ENCODE data around the gene MC3R.
"Not testable (repeated sequence)": the region's sequence is repeated elsewhere in the genome, so short reads cannot be mapped to it uniquely, and the experiment has no call there.

MC3R gene

DNA sequence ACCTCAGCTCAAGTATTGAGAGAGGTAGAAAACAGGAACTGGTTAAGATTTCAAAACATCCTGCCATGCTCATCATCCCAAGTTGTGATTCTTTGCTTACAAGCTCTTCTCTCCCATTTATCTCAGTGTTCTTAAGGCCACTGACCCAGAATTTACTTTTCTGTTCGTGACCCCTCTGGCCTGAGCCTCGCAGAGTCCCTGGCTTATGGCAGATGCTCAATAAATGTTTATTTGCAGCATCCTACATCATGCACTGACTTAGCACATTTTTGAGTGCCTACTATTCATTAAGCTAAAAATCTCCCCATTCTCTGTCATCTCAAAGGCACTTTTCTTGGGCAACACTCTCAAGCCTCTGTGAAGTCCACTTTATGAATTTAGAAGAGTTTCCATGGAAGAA, 33.4 kb upstream of the MC3R start:
- no peaks in the 10 kb centered on the region for H3K4me1 ChIP-seq (ENCODE audit: control insufficient read depth, insufficient read depth, low read length)
- no peak overlapping the region for H3K4me3 ChIP-seq (ENCODE audit: insufficient read depth, low read depth, low read length)
- no peaks in the 10 kb centered on the region for H3K36me3 ChIP-seq (ENCODE audit: control insufficient read depth, insufficient read depth, low read length)
- no peaks in the 10 kb centered on the region for H3K27me3 ChIP-seq (ENCODE audit: control insufficient read depth, insufficient read depth, low read length, poor library complexity, severe bottlenecking)
- WGBS, 2 experiments, result 58 to 70% methylated on average over 1 of the region's 2 CpGs
- H3K27ac ChIP-seq (ENCODE audit: insufficient read depth, low read depth, low read length, poor library complexity, severe bottlenecking), result no peak overlapping the region
- H3K9me3 ChIP-seq (ENCODE audit: control insufficient read depth, low read length), result peaks cover 10% of the 10 kb centered on the region

DNA sequence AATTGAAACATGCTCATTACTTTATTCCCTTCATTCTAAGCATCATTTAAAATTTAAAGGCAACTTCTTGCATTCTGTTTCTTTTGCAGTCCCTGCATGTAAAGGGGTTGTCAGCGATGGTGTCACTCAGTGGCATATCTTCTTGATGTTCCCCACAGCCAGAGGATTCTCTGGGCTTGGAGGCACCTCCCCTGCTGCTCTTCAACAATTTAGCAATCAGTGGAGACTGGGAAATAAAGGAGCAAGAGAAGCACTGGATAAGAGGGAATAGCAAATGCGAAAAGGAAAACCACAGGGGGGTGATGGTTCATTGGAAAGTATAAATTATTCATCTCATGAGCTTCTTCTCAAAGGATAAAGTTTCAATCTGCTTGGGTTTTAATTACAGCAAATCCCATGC, 30.7 kb upstream of the MC3R start:
- Histone ChIP-seq H3K36me3 (ENCODE audit: control insufficient read depth, insufficient read depth, low read length) (no peaks in the 10 kb centered on the region), H3K27ac (ENCODE audit: insufficient read depth, low read depth, low read length, poor library complexity, severe bottlenecking) (no peak overlapping the region), H3K9me3 (ENCODE audit: control insufficient read depth, low read length) (peaks cover 15% of the 10 kb centered on the region), H3K4me3 (ENCODE audit: insufficient read depth, low read depth, low read length) (no peak overlapping the region), H3K27me3 (ENCODE audit: control insufficient read depth, insufficient read depth, low read length, poor library complexity, severe bottlenecking) (no peaks in the 10 kb centered on the region), H3K4me1 (ENCODE audit: control insufficient read depth, insufficient read depth, low read length) (no peaks in the 10 kb centered on the region)
- WGBS, 2 experiments, result 37 to 43% methylated on average over 2 of the region's 2 CpGs

DNA sequence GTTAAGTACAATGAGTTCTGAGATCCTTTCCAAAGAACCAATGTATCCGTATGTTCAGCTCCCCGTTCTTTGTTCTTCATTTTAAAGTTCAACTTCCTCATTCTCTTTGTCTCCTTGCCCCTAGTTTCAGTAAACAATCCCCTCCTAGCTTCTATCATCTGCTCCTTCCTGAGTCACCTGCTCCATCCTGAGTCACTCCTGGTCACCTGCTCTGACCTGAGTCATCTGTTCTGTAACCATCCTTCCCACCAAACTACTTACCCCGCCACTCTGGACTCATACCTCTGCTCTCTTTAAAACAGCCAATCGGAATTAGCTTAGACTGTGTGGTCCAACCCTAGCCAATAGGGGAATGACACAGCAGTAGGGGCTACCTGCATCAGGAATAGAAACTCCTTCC, 27.3 kb upstream of the MC3R start:
- 84 to 85% methylated on average over 4 of the region's 4 CpGs for WGBS, 2 experiments
- not testable (repeated sequence) for H3K27ac ChIP-seq (ENCODE audit: insufficient read depth, low read depth, low read length, poor library complexity, severe bottlenecking); H3K27me3 ChIP-seq (ENCODE audit: control insufficient read depth, insufficient read depth, low read length, poor library complexity, severe bottlenecking); H3K4me3 ChIP-seq (ENCODE audit: insufficient read depth, low read depth, low read length); H3K4me1 ChIP-seq (ENCODE audit: control insufficient read depth, insufficient read depth, low read length); H3K36me3 ChIP-seq (ENCODE audit: control insufficient read depth, insufficient read depth, low read length)
- H3K9me3 ChIP-seq (ENCODE audit: control insufficient read depth, low read length), result peaks cover 15% of the 10 kb centered on the region

DNA sequence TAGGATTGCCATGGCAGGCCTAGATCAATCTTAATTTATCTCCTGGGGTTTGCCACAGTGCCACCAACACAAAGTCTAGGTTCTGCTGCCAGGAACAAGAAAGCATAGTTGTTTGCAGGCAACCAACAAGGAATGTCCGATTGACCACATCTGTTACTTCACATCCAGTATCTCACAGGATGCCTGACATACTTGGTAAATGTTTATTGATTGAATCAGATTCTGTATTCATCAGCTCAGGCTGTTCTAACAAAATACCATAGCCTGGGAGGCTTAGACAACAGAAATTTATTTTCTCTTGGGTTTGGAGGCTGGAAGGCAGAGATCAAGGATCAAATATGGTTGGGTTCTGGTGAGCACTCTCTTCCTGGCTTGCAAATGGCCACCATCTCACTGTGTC, 26.3 kb upstream of the MC3R start:
- Histone ChIP-seq H3K36me3 (ENCODE audit: control insufficient read depth, insufficient read depth, low read length) (no peaks in the 10 kb centered on the region), H3K4me1 (ENCODE audit: control insufficient read depth, insufficient read depth, low read length) (no peaks in the 10 kb centered on the region), H3K9me3 (ENCODE audit: control insufficient read depth, low read length) (peaks cover 22% of the 10 kb centered on the region), H3K27me3 (ENCODE audit: control insufficient read depth, insufficient read depth, low read length, poor library complexity, severe bottlenecking) (no peaks in the 10 kb centered on the region), H3K27ac (ENCODE audit: insufficient read depth, low read depth, low read length, poor library complexity, severe bottlenecking) (no peak overlapping the region), H3K4me3 (ENCODE audit: insufficient read depth, low read depth, low read length) (no peak overlapping the region)
- 67 to 86% methylated on average over 1 of the region's 1 CpG for WGBS, 2 experiments

DNA sequence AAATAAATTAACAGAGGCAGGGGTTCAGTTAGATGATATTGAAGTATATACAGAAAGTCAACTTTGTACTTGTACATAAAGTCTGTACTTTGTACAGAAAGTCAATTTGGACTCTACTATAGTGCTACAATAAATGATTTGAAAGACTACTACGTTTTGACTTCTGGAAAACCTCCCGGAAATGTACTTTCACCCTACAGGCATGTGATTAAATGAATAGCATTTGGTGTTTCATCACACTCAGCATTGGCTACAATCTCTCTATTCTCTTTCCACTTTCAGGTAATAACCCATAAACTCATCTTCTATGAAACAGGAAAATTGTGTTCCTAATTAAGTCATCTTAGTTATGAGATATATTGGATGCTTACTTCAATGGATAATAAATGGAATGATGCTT, 25.6 kb upstream of the MC3R start:
- Histone ChIP-seq H3K27ac (ENCODE audit: insufficient read depth, low read depth, low read length, poor library complexity, severe bottlenecking) (no peak overlapping the region), H3K9me3 (ENCODE audit: control insufficient read depth, low read length) (peaks cover 22% of the 10 kb centered on the region), H3K4me3 (ENCODE audit: insufficient read depth, low read depth, low read length) (no peak overlapping the region), H3K27me3 (ENCODE audit: control insufficient read depth, insufficient read depth, low read length, poor library complexity, severe bottlenecking) (no peaks in the 10 kb centered on the region), H3K36me3 (ENCODE audit: control insufficient read depth, insufficient read depth, low read length) (no peaks in the 10 kb centered on the region), H3K4me1 (ENCODE audit: control insufficient read depth, insufficient read depth, low read length) (no peaks in the 10 kb centered on the region)
- 46 to 50% methylated on average over 2 of the region's 2 CpGs for WGBS, 2 experiments

DNA sequence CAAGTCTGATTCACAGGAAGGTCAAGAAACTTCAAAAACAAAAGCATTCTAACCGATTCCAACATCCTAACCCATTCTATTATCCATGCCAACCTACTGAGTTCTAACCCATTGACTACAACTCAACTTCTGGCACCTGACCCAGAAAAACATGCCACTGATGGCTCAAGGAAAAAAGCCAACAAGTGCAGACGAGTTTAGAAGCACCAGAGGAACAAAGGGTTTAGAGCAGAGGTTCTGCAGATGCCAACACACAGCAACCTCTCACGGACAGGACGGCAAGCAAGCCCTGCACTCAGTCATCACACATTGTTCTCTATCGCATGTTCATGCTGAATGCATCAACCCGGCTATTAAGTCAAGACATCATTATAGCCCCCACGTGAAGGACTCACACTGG, 25.2 kb upstream of the MC3R start:
- H3K4me1 ChIP-seq (ENCODE audit: control insufficient read depth, insufficient read depth, low read length), result no peaks in the 10 kb centered on the region
- H3K36me3 ChIP-seq (ENCODE audit: control insufficient read depth, insufficient read depth, low read length), result no peaks in the 10 kb centered on the region
- H3K27me3 ChIP-seq (ENCODE audit: control insufficient read depth, insufficient read depth, low read length, poor library complexity, severe bottlenecking), result no peaks in the 10 kb centered on the region
- H3K4me3 ChIP-seq (ENCODE audit: insufficient read depth, low read depth, low read length), result no peak overlapping the region
- H3K9me3 ChIP-seq (ENCODE audit: control insufficient read depth, low read length), result peaks cover 24% of the 10 kb centered on the region
- WGBS, 2 experiments, result 53 to 57% methylated on average over 7 of the region's 7 CpGs
- no peak overlapping the region for H3K27ac ChIP-seq (ENCODE audit: insufficient read depth, low read depth, low read length, poor library complexity, severe bottlenecking)

DNA sequence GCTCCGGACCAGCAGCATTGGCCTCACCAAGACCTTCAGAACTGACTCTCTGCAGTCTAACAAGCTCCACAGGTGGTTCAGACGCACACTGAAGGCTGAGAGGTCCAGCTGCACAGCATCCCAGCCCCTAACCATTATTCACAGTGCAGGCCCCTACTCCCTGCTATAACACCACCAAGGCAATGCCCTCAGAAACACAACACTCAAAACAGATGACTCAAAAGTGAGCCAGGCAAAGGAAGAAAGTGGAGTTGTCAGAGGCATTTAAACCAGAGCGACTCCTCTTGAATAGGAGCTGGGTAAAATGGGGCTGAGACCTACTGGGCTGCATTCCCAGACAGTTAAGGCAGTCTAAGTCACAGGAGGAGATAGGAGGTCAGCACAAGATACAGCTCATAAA, 20.5 kb upstream of the MC3R start:
- Histone ChIP-seq H3K36me3 (ENCODE audit: control insufficient read depth, insufficient read depth, low read length) (no peaks in the 10 kb centered on the region), H3K27me3 (ENCODE audit: control insufficient read depth, insufficient read depth, low read length, poor library complexity, severe bottlenecking) (no peaks in the 10 kb centered on the region), H3K4me1 (ENCODE audit: control insufficient read depth, insufficient read depth, low read length) (no peaks in the 10 kb centered on the region), H3K9me3 (ENCODE audit: control insufficient read depth, low read length) (peaks cover 18% of the 10 kb centered on the region), H3K4me3 (ENCODE audit: insufficient read depth, low read depth, low read length) (no peak overlapping the region), H3K27ac (ENCODE audit: insufficient read depth, low read depth, low read length, poor library complexity, severe bottlenecking) (no peak overlapping the region)
- 48 to 52% methylated on average over 3 of the region's 3 CpGs for WGBS, 2 experiments

DNA sequence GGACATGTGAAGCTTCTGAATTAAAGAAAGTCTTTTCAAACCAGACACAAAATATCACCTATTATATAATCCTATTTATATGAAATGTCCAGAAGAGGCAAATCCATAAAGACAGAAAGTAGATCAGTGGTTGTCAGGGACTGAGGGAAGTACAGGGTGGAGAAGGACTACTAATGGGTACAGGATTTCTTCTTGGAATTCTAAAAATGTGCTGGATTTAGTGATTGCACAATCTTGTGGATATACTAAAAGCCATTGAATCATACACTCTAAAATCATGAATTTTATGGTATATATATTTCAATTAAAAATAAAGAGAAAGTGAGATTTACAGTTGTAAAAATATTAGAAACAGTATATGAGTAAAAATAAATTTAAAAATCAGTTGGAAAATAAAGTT, 18.7 kb upstream of the MC3R start:
- H3K27me3 ChIP-seq (ENCODE audit: control insufficient read depth, insufficient read depth, low read length, poor library complexity, severe bottlenecking), result no peaks in the 10 kb centered on the region
- no peaks in the 10 kb centered on the region for H3K36me3 ChIP-seq (ENCODE audit: control insufficient read depth, insufficient read depth, low read length)
- peaks cover 15% of the 10 kb centered on the region for H3K9me3 ChIP-seq (ENCODE audit: control insufficient read depth, low read length)
- no peaks in the 10 kb centered on the region for H3K4me1 ChIP-seq (ENCODE audit: control insufficient read depth, insufficient read depth, low read length)
- H3K4me3 ChIP-seq (ENCODE audit: insufficient read depth, low read depth, low read length), result no peak overlapping the region
- H3K27ac ChIP-seq (ENCODE audit: insufficient read depth, low read depth, low read length, poor library complexity, severe bottlenecking), result no peak overlapping the region

DNA sequence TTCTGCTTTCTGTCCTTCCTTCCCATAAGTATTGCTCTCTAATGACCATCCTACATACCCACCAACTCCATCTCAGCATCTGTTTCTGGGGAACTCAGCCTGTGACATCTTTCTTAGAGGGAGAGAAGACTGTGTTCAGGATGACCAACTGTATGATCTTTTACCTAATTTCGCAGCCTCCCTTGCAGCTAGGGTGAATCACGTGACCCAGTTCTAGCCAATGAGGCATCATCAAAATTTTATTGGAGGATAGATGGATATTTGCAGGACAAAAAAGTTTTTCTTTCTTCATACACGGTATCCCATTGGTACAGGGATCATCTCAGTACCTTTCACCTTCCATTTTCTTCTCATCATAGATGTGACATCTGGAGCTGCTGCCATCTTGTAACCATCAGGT, 14.4 kb upstream of the MC3R start:
- WGBS, 2 experiments, result 57 to 63% methylated on average over 3 of the region's 3 CpGs

DNA sequence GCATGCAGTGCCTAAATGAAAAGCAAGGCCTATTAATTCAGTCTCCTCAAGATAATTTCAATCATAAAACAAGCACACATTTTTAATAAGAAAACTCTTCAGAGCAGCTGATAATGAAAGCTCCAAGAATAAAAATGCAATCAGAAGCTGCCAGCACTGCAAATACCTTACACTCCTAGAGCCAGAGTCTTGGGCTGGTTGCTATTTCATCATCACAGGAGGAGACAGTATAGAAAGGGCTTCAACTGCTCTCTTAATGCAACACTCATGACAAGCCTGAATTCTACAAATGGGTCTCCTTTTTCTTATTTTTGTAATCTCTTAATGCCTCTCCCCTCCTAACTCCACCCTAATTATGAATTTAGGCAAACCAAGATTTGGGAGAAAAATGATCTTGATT, 11.2 kb upstream of the MC3R start:
- Histone ChIP-seq H3K4me3 (ENCODE audit: insufficient read depth, low read depth, low read length) (no peak overlapping the region), H3K27ac (ENCODE audit: insufficient read depth, low read depth, low read length, poor library complexity, severe bottlenecking) (no peak overlapping the region), H3K27me3 (ENCODE audit: control insufficient read depth, insufficient read depth, low read length, poor library complexity, severe bottlenecking) (no peaks in the 10 kb centered on the region), H3K4me1 (ENCODE audit: control insufficient read depth, insufficient read depth, low read length) (no peaks in the 10 kb centered on the region), H3K36me3 (ENCODE audit: control insufficient read depth, insufficient read depth, low read length) (no peaks in the 10 kb centered on the region), H3K9me3 (ENCODE audit: control insufficient read depth, low read length) (peaks cover 5% of the 10 kb centered on the region)

More for the DNA sequence above, 14.4 kb upstream of the MC3R start:
- Histone ChIP-seq H3K27me3 (ENCODE audit: control insufficient read depth, insufficient read depth, low read length, poor library complexity, severe bottlenecking) (no peaks in the 10 kb centered on the region), H3K4me3 (ENCODE audit: insufficient read depth, low read depth, low read length) (no peak overlapping the region), H3K27ac (ENCODE audit: insufficient read depth, low read depth, low read length, poor library complexity, severe bottlenecking) (no peak overlapping the region), H3K9me3 (ENCODE audit: control insufficient read depth, low read length) (peaks cover 5% of the 10 kb centered on the region), H3K4me1 (ENCODE audit: control insufficient read depth, insufficient read depth, low read length) (no peaks in the 10 kb centered on the region), H3K36me3 (ENCODE audit: control insufficient read depth, insufficient read depth, low read length) (no peaks in the 10 kb centered on the region)

DNA sequence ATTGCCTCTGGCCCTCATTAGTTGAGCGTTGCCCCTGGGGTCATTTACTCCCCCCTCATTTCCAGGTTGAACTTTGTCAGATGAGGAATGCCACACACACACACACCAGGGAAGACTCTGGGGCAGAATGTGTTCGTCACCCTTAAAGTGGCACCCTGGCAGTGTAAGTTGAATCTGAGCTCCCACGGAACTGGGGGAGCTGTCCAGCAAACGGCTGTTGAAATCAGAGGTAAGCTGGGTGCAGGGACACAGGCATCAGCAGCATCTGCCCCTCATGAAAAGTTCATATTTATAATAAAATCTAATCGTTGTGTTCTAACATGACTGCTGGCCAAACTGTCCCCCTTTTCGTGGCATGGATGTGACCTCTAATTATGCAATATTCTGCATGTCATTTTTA, 4.3 kb upstream of the MC3R start:
- peaks cover 6% of the 10 kb centered on the region for H3K9me3 ChIP-seq (ENCODE audit: control insufficient read depth, low read length)
- WGBS, 2 experiments, result 57 to 64% methylated on average over 6 of the region's 6 CpGs
- no peaks in the 10 kb centered on the region for H3K4me1 ChIP-seq (ENCODE audit: control insufficient read depth, insufficient read depth, low read length)
- H3K4me3 ChIP-seq (ENCODE audit: insufficient read depth, low read depth, low read length), result no peak overlapping the region
- no peaks in the 10 kb centered on the region for H3K27me3 ChIP-seq (ENCODE audit: control insufficient read depth, insufficient read depth, low read length, poor library complexity, severe bottlenecking)
- H3K27ac ChIP-seq (ENCODE audit: insufficient read depth, low read depth, low read length, poor library complexity, severe bottlenecking), result no peak overlapping the region
- no peaks in the 10 kb centered on the region for H3K36me3 ChIP-seq (ENCODE audit: control insufficient read depth, insufficient read depth, low read length)
